Stimulated activated CD8-positive, alpha-beta memory T cell treated with anti-CD3 and anti-CD28 coated beads, Interleukin-15, amount 100 ng/mL, for 24 hours (primary cell): ENCODE data around the gene SOX2.
A peak's percentile ranks its signal among the peaks of the same experiment; 100 is the strongest.

Experiments
- DNase-seq: peaks from one replicate; pipeline ENCODE4 v3.0.0-alpha.2; 2020; ENCODE audit warnings: low read depth

The SOX2 gene

DNA sequence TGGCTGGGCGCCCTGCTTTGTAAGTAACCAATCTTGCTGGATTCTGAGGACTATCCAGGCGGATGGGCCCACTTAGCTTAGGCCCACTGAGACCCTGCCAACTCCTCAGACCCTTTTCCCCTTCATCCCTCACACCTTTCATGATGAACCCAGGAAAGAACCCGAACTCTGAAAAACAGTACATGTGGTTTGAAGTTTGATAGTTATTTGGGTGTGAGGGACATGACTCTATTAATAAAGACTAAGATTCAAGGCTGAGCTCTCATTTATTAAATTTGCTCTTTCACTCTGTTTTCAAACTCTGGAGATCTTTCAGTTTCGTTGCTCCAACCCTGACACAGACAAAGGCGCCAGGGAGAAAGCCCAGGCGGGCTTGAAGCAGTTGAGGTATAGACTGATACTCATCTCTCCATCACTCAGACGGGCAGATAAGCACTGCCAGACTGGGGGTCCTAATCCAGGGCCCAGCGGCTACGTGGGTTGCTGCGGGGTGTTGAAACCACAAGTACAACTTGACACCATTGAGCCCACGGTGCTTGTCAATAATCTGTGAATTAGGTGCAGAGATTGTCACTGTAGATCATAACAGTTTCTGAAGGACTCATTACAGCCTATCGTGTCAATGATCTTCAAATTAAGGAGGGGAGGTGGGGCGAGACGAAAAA is 7.2 kb upstream of the SOX2 start:
- DNase-seq = no peak

DNA sequence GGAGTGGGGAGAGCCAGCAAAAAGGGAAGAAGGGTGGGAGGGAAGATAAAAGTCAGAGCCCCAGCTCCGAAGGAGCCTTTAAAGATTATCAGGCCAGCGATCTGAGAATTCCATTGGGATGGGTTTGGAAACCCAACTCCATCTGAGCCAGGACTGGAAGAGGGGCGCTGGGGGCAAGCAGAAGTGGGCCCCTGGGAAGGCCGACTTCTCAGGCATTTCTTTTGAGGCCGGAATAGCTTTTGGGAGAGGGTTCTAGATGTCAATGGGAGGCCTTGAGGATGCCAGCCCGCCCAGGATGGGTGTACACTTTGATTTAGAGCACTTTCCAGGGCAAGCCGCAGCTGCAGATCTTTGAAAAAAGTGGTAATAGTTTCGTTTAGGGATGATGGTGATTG is 6.6 kb upstream of the SOX2 start:
- DNase-seq = no peak

DNA sequence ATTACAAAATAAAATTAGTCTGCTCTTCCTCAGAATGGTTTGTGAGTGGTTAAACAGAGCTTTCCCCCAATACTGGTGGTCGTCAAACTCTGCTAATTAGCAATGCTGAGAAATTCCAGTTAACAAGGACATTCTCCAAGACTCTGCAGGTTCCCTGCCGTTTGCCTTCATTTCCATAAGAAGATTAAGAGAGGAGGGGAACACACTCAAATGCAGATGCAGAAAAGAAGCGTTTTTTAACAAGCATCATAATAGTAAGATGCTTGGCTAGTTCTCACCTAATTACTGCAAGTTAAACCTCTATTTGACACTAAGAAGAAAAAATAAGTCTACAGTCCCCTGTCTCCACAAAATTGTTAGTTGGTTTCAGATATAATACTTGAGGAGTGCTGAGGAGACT is 3.7 kb upstream of the SOX2 start:
- DNase-seq = no peak

DNA sequence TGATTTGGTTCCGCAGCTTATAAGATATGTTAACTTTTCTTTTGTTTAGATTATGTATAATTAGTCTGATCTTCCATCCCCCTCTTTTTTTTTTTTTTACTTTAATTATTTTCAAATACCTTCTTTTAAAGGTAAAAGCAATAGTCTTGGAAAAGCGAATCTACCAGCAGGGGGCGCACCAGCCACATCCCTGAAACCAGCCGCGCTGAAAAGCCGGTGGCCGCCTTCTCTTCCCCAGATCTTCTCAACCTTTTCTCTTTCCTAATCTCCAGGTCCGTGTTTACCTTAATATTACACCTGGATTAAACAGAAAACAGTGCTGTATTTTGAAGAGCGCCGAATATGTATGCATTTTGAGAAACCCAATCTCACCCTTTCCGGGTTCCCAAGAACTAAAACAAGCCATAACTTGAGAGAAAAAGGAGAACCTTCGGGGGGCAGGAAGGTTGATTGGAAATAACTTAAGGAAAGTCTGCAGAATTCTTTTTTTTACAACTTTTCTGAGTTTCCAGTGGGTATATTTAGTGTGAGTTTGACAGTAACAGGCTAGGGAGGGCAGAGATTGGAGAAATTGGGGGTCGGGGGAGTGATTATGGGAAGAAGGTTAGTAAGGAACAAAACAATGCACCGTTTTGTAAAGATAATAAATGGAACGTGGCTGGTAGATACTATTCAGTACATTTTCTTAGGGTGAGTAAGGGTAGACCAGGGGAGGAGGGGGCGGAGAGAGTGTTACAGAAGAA is 2.0 kb upstream of the SOX2 start:
- peak; percentile 44 for DNase-seq

DNA sequence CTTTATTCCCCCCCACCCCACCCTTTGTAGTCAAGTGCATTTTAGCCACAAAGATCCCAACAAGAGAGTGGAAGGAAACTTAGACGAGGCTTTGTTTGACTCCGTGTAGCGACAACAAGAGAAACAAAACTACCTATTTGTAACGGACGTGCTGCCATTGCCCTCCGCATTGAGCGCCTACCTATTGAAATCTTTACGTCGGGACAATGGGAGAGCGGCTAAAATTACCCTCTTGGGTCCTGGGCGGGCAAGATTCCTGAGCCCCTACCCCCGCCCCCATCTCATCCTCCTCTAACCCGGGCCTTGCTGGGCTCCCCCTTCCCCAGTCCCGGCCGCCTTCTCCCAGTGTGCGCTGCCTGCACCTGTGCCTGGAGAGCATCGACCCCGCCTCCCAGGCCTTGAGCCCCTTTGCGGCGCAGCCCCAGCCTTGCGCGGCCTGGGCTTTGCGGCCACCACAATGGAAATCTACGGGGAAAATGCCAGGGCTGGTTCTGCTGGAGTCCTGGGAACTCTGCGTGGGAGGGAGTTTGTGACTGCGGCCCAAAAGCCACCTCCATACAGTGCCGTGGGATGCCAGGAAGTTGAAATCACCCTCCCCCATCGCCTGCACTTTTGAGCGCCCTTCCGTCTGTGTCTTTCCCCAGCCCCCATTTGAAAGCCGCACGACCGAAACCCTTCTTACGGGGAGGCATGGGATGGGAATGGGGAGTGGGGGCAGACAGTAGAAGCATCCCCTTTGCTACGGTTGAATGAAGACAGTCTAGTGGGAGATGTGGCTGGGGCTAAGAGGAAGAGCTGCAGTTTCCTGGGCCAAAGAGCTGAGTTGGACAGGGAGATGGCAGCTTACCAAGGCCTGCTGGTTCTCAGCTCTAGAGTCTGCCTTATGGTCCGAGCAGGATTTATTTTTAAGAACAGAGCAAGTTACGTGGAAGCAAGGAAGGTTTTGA is 1.1 kb upstream of the SOX2 start:
- no peak for DNase-seq

DNA sequence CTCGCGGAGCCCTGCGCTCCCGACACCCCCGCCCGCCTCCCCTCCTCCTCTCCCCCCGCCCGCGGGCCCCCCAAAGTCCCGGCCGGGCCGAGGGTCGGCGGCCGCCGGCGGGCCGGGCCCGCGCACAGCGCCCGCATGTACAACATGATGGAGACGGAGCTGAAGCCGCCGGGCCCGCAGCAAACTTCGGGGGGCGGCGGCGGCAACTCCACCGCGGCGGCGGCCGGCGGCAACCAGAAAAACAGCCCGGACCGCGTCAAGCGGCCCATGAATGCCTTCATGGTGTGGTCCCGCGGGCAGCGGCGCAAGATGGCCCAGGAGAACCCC is 464 bp downstream of the SOX2 start:
- no peak for DNase-seq

DNA sequence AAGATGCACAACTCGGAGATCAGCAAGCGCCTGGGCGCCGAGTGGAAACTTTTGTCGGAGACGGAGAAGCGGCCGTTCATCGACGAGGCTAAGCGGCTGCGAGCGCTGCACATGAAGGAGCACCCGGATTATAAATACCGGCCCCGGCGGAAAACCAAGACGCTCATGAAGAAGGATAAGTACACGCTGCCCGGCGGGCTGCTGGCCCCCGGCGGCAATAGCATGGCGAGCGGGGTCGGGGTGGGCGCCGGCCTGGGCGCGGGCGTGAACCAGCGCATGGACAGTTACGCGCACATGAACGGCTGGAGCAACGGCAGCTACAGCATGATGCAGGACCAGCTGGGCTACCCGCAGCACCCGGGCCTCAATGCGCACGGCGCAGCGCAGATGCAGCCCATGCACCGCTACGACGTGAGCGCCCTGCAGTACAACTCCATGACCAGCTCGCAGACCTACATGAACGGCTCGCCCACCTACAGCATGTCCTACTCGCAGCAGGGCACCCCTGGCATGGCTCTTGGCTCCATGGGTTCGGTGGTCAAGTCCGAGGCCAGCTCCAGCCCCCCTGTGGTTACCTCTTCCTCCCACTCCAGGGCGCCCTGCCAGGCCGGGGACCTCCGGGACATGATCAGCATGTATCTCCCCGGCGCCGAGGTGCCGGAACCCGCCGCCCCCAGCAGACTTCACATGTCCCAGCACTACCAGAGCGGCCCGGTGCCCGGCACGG is 991 bp downstream of the SOX2 start:
- DNase-seq = no peak

DNA sequence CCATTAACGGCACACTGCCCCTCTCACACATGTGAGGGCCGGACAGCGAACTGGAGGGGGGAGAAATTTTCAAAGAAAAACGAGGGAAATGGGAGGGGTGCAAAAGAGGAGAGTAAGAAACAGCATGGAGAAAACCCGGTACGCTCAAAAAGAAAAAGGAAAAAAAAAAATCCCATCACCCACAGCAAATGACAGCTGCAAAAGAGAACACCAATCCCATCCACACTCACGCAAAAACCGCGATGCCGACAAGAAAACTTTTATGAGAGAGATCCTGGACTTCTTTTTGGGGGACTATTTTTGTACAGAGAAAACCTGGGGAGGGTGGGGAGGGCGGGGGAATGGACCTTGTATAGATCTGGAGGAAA is 1.5 kb downstream of the SOX2 start:
- no peak for DNase-seq

DNA sequence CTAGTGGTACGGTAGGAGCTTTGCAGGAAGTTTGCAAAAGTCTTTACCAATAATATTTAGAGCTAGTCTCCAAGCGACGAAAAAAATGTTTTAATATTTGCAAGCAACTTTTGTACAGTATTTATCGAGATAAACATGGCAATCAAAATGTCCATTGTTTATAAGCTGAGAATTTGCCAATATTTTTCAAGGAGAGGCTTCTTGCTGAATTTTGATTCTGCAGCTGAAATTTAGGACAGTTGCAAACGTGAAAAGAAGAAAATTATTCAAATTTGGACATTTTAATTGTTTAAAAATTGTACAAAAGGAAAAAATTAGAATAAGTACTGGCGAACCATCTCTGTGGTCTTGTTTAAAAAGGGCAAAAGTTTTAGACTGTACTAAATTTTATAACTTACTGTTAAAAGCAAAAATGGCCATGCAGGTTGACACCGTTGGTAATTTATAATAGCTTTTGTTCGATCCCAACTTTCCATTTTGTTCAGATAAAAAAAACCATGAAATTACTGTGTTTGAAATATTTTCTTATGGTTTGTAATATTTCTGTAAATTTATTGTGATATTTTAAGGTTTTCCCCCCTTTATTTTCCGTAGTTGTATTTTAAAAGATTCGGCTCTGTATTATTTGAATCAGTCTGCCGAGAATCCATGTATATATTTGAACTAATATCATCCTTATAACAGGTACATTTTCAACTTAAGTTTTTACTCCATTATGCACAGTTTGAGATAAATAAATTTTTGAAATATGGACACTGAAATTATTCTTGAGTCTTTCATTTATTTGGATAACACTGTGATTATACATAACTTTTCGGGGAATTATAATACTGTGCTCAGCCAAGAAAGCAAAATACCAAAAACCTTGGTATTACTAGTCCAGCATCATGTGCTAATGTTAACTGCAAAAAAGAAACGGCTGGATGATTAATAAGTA is 2.2 kb downstream of the SOX2 start:
- no peak for DNase-seq

DNA sequence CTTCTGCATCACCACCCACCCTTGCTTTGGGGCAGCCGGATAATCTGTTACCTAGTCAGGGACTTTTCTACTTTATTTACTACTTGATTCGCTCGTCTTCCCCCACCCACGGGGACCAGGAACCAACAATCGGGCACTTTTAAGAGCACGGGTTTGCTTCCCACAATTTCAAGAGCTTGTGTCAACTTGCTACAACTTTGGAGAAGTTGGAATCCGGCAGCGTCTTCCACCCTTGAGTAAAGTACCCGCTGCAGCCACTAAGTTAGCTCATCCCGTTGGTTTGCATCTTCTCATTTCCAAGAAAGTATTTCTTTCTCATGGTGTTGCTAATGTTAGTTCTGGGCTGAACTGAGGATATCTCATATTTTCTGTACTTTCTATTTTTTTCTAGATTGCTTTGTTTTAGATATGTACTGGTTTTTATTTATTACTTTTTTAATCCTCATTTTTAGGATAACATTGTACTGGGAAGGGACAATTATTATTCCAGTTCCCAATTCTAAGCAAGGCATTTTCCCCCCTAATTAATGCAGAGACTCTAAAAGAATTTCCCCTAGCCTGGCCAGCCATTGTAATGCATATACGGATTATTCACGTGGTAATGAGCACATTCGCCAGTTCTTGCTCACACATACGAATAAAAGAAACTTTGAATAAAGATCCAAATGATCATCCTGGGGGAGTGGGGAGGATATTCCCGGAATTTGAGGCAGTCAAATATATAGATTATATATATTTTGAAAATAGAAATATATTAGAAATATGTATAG is 4.0 kb downstream of the SOX2 start:
- no peak for DNase-seq

DNA sequence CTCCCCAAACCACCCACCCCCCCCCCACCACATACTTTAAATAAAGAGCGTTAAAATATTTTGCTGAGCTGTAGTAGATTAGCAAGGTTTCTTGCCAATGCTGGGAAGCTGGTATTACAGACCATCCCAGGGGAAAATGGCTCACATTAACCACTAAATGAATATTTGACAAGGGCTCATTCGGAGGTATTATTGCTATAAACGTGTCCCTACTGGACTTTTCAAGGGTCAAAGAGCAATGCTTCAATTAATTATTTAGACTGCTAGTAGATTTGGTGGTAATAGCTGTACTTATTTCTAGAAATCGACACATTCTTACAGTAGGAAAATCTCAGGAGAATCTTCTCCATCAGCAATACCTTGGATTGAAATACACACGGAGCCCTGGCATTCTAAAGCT is 5.2 kb downstream of the SOX2 start:
- no peak for DNase-seq

DNA sequence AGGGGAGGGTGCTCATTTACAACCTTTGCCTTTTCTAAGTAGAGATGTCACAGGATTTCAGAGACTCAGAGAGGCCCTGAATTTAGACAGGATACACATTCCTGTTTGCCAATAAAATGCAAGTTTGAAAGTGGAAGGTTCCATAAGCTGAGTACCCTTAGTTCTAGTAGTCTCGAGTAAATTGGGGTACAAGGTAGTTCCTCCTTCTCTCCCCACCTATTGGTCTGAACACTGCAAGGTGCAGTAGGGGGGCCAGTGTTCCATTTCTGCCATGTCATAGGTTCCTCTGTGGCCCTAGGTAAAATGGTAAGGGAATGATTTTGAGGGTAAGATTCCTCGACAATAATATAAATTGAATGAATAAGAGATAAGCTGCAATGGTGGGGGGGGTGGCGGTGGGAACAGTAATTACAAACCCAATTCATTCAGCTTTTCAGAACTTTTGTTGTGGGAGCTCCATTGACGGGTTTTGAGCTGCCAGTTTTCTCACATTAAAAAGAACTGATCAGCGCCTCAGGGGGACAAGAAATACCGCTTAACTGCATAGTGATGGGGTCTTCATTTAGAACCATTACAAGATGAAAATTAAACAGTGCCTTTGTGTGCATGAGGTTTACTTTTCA is 5.9 kb downstream of the SOX2 start:
- no peak for DNase-seq

DNA sequence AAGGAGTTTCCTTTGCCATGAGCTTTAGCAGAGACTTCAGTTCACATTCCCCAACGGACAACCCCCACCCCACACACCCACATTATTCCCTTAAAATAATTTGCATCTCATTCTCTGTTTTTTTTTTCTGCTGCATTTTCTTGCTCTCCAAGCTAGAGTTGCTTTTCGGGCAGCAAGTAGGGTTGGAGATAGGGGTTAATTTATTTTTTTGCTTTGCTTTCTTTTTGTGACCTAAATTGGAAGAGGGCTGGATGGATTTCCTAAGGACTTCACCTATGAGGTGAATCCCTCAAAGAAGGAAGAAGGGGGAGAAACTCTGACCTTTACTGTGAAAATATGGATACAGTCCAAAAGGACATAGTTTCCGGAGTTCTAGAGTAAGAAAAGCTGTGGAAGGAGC is 6.6 kb downstream of the SOX2 start:
- no peak for DNase-seq

DNA sequence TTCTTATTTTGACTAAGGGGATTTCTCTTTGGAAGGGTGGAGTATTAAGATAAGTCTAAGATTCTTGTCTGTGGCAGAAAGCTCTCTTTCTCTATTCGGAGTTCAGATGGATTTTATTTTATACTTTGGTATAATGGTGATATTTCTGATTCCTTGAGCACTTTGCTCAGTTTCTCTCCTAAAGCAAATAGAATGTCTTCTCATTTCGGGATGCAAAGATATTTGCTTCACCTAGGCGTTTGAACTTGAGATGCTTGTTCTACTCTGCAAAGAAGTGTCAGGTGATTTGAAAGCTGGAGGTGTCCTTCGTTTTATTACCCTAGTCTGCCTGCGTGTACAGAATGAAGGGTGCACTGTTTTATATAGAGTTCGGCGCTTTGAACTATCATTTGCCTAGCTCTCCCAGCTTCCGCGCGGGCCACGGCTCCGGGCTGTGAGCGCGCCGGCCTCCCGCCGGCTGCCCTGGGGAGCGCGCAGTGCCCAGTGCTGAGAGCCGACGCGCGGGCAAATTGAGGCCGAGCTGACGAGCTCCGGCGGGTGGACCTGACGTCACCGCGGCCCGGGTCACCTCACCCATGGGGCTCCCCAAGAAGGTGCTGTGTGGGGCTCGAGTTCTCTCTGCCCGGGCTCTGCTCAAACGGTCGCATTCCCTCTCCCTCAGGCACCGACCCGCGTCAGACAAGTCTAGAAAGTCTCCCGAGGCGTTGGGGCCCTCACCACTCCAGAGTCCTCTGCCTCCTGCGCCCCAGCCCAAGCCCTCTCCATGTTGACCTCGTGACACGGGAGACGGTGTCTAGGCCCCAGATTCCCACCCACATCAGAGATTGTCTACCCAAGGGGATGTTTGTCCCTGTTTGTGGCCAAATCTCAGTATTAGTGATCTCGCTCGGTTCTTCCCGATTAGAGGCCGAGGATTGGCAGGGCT is 7.5 kb downstream of the SOX2 start:
- no peak for DNase-seq

DNA sequence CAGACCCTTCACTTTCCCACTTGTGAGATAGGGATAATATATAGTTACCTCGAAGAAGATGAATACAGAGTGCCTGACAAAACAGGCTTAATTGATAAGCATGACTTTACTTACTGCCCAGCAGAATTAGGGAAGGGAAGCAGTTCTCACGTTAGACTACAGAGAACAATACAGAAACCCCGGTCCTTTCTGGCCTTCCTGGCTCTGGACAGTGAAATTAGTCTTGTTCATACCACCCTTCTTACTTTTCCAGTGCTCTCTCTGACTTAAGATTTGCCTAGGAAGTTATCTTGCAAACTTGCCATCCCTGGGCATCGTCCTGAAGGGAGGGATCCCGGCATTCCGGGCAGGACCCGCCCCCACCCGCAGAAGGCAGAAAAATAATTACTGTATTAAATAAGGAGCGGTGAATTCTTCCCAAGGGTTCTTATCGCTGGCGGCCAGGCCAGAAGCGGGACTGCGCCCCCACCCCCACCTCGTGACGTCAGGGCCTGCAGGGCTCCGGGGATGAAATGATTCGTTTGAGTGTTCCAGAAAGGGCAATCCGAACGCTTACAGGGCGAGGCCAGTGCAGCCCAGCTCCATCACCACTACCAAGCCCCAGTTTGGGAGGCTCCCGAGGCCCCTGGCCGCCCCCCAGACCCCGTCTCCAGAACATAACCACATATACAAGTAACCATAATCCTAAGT is 8.4 kb downstream of the SOX2 start:
- no peak for DNase-seq

DNA sequence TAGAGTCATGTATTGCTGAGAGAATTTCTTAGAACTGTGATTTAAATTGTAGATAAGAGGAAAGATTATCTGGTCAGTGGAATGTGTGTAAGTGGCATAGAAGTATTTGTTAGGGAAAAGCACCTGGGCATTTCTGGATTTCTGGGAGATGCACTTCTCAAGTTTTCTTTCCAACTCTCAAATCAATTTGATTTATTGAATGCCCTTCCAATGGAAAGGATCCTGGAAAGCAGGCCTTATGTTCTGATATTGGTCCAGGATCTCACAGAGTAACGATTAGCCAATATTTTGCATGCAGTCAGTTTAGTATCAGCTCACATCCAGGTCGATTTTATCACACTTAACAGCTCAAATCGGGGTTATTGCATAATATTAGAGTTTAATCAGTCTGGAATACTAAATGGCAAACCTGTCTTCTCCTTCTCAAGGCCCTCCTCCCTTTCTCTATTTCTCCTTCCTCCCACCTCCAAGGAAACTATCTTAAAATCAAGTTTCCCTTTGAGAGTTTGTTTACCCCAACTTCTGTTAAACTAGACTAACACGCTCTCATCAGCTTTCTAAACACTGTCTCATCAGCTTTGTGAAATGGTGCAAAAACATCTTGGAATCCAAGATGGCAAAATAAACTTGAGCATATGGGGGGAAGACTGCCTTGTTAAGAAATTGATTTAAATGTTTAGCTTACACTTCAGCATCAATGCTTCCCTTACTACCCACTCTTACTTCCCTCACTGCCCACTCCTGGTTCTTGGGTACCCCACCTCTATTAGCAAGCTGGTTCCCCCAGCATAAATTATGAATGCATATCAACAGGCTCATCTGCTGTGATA is 9.5 kb downstream of the SOX2 start:
- DNase-seq = no peak

DNA sequence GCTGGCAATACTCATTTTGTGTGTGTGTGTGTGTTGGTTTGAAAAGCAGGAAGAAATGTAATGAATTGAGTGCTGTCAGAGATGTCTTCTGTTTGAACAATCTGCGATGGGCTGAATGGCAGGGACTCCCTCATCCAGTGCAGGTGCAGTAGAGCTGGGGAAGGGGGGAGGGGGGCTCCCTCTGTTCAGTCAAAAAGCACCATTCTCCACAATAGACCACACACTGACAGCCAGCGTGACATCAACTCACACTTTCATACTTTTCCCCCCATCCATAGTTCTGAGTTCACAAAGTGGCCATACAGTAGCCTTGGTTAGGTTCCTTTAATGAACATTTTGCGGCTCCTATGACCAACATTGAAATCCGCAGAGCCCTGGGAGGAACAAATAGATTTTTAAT is 10.4 kb downstream of the SOX2 start:
- DNase-seq = no peak
